ENCODE results near the gene NPAS3.

The NPAS3 gene

GRCh38 chr14:33811721-33812120 lies 873.0 kb downstream of the NPAS3 start:
- TF ChIP-seq CTCF (IDR thresholded peaks at IDR 0.05; ENCODE audit: low read depth, low read length, missing control alignments), result no peak
- H3K4me3 ChIP-seq (ENCODE audit: low read depth, low read length), result no peak overlapping the region
- H3K36me3 ChIP-seq (replicated peaks), result no peaks in the 10 kb centered on the region
- H3K27me3 ChIP-seq (replicated peaks), result peaks cover 2% of the 10 kb centered on the region
- H3K27ac ChIP-seq, result no peak overlapping the region
- DNase-seq, result no peak
- in situ Hi-C loops (cut with HindIII; ENCODE audit: low pct_ligation_motif_present, low sequenced_read_pairs), result no loop called here

GRCh38 chr14:33812181-33812580 lies 873.5 kb downstream of the NPAS3 start:
- H3K27me3 ChIP-seq (replicated peaks), result peaks cover 2% of the 10 kb centered on the region
- H3K4me3 ChIP-seq (ENCODE audit: low read depth, low read length), result no peak overlapping the region
- no peak overlapping the region for H3K27ac ChIP-seq
- no peak for DNase-seq
- H3K36me3 ChIP-seq (replicated peaks), result no peaks in the 10 kb centered on the region
- no peak for TF ChIP-seq CTCF (IDR thresholded peaks at IDR 0.05; ENCODE audit: low read depth, low read length, missing control alignments)
- in situ Hi-C loops (cut with HindIII; ENCODE audit: low pct_ligation_motif_present, low sequenced_read_pairs), result no loop called here

GRCh38 chr14:33812601-33813000 lies 873.9 kb downstream of the NPAS3 start:
- in situ Hi-C loops (cut with HindIII; ENCODE audit: low pct_ligation_motif_present, low sequenced_read_pairs), result no loop called here

GRCh38 chr14:33814010-33814409 lies 875.3 kb downstream of the NPAS3 start:
- in situ Hi-C loops (cut with HindIII; ENCODE audit: low pct_ligation_motif_present, low sequenced_read_pairs), result no loop called here
- no peak for DNase-seq
- TF ChIP-seq CTCF (IDR thresholded peaks at IDR 0.05; ENCODE audit: low read depth, low read length, missing control alignments), result no peak
- H3K27me3 ChIP-seq (replicated peaks), result peaks cover 2% of the 10 kb centered on the region
- H3K4me3 ChIP-seq (ENCODE audit: low read depth, low read length), result no peak overlapping the region
- no peaks in the 10 kb centered on the region for H3K36me3 ChIP-seq (replicated peaks)
- H3K27ac ChIP-seq, result no peak overlapping the region

More at GRCh38 chr14:33812601-33813000, 873.9 kb downstream of the NPAS3 start:
- Histone ChIP-seq H3K4me3 (ENCODE audit: low read depth, low read length) (no peak overlapping the region), H3K36me3 (replicated peaks) (no peaks in the 10 kb centered on the region), H3K27ac (no peak overlapping the region), H3K27me3 (replicated peaks) (peaks cover 2% of the 10 kb centered on the region)
- DNase-seq, result no peak
- no peak for TF ChIP-seq CTCF (IDR thresholded peaks at IDR 0.05; ENCODE audit: low read depth, low read length, missing control alignments)

GRCh38 chr14:33833706-33834465 lies 895.2 kb downstream of the NPAS3 start:
- H3K36me3 ChIP-seq (replicated peaks), result no peaks in the 10 kb centered on the region
- no peak for TF ChIP-seq CTCF (IDR thresholded peaks at IDR 0.05; ENCODE audit: low read depth, low read length, missing control alignments)
- in situ Hi-C loops (cut with HindIII; ENCODE audit: low pct_ligation_motif_present, low sequenced_read_pairs), result loop anchor here (25.0 kb wide), 1 partner anchor 253 kb away; no protein-coding TSS in a partner anchor
- H3K27me3 ChIP-seq (replicated peaks), result no peaks in the 10 kb centered on the region
- H3K27ac ChIP-seq, result no peak overlapping the region
- DNase-seq, result no peak
- no peak overlapping the region for H3K4me3 ChIP-seq (ENCODE audit: low read depth, low read length)
